IMR-90 (cell line): ENCODE data around the gene DISC1. TPM values are rescaled to one million over a fixed set of nuclear protein-coding genes. Genes with fewer than 3 reads are reported as not detected.
A peak's percentile ranks its signal among the peaks of the same experiment; 100 is the strongest.

ENCODE experiments used
- ATAC-seq: fragments of 200-7000 bp; cut with Tn5 transposase; 2 replicates; pipeline ENCODE4 v1.9.1; 2020; ENCODE audit warnings: low read depth, mild to moderate bottlenecking, moderate library complexity
- BruUV-seq: library from RNA; stranded (reverse); fragments of 400-500 nt; replicated peaks from 2 replicates; lab custom pipeline; 2021; lab: Mats Ljungman, UMichigan
- CTCF ChIA-PET: fragments of 300-600 bp; formaldehyde crosslinking; extraction: SDS; loops from one replicate; lab custom pipeline; 2021; ENCODE audit warnings: antibody characterized with exemption; lab: Yijun Ruan, JAX
- POLR2A ChIA-PET: fragments of 300-600 bp; sonication (Branson Sonifier 250); formaldehyde crosslinking; loops from one replicate; lab custom pipeline; 2022; ENCODE audit warnings: antibody characterized with exemption; ENCODE audit not compliant: unreplicated experiment; lab: Charles Lee
- DNase-seq: peaks from one replicate; pipeline ENCODE4 v3.0.0; 2013
- H2AFZ ChIP-seq: replicated peaks from 2 replicates; pipeline ENCODE3; 2013; ENCODE audit warnings: low read length, mild to moderate bottlenecking; ENCODE audit not compliant: poor library complexity
- H2AK5ac ChIP-seq: 2 replicates; pipeline ENCODE4 v1.6.1; 2013; ENCODE audit warnings: low read depth, low read length, inconsistent platforms
- H2AK9ac ChIP-seq: replicated peaks from 2 replicates; pipeline ENCODE3; 2013; ENCODE audit warnings: mild to moderate bottlenecking, low read depth, low read length, moderate library complexity; ENCODE audit not compliant: poor library complexity
- H2BK120ac ChIP-seq: 2 replicates; pipeline ENCODE4 v1.6.1; 2013; ENCODE audit warnings: low read depth, low read length, inconsistent platforms
- H2BK15ac ChIP-seq: 3 replicates; pipeline ENCODE4 v1.6.1; 2013; ENCODE audit warnings: low read depth, low read length, inconsistent platforms
- H2BK20ac ChIP-seq: 2 replicates; pipeline ENCODE4 v1.6.1; 2013; ENCODE audit warnings: low read depth, mild to moderate bottlenecking, inconsistent platforms, low read length, moderate library complexity
- H2BK5ac ChIP-seq: 2 replicates; pipeline ENCODE4 v1.6.1; 2013; ENCODE audit warnings: mild to moderate bottlenecking, low read depth, low read length, inconsistent platforms; ENCODE audit not compliant: poor library complexity, severe bottlenecking
- H3K14ac ChIP-seq: replicated peaks from 2 replicates; pipeline ENCODE4 v1.6.1; 2013; ENCODE audit warnings: low read depth, low read length, inconsistent platforms
- H3K18ac ChIP-seq: 2 replicates; pipeline ENCODE4 v1.6.1; 2013; ENCODE audit warnings: low read depth, low read length, control low read depth
- H3K23ac ChIP-seq: 2 replicates; pipeline ENCODE4 v1.6.1; 2013; ENCODE audit warnings: low read depth, low read length, inconsistent platforms
- H3K27ac ChIP-seq: 2 replicates; pipeline ENCODE4 v1.5.1; 2013; ENCODE audit warnings: mild to moderate bottlenecking, control low read depth, low read length; ENCODE audit not compliant: insufficient read depth
- H3K27me3 ChIP-seq: 2 replicates; pipeline ENCODE4 v1.6.1; 2013; ENCODE audit warnings: low read length; ENCODE audit not compliant: control insufficient read depth, insufficient read depth
- H3K36me3 ChIP-seq: 2 replicates; pipeline ENCODE4 v1.6.1; 2013; ENCODE audit warnings: low read length, mixed read lengths; ENCODE audit not compliant: control insufficient read depth, insufficient read depth
- H3K4ac ChIP-seq: 2 replicates; pipeline ENCODE4 v1.6.1; 2013; ENCODE audit warnings: low read depth, low read length, inconsistent platforms
- H3K4me1 ChIP-seq: 2 replicates; pipeline ENCODE4 v1.6.1; 2013; ENCODE audit warnings: low read length, mixed read lengths; ENCODE audit not compliant: control insufficient read depth, insufficient read depth
- H3K4me2 ChIP-seq: 2 replicates; pipeline ENCODE4 v1.6.1; 2013; ENCODE audit warnings: low read depth, mild to moderate bottlenecking, control low read depth, low read length, moderate library complexity
- H3K4me3 ChIP-seq: 2 replicates; pipeline ENCODE4 v1.5.1; 2013; ENCODE audit warnings: low read depth, mild to moderate bottlenecking, control low read depth, low read length, moderate library complexity; ENCODE audit not compliant: insufficient read depth
- H3K56ac ChIP-seq: 2 replicates; pipeline ENCODE4 v1.6.1; 2013; ENCODE audit warnings: low read length, inconsistent platforms; ENCODE audit not compliant: insufficient read depth; ENCODE audit errors: extremely low read depth
- H3K79me1 ChIP-seq, 2 experiments: 2 replicates each; pipeline ENCODE4 v1.6.1; 2013; ENCODE audit warnings: low read length in 2 of 2, inconsistent platforms in 1 of 2, low read depth in 1 of 2
- H3K9ac ChIP-seq: 2 replicates; pipeline ENCODE4 v1.6.1; 2013; ENCODE audit warnings: low read depth, low read length, control low read depth
- H3K9me1 ChIP-seq: 2 replicates; pipeline ENCODE4 v1.6.1; 2013; ENCODE audit warnings: low read length, inconsistent platforms; ENCODE audit not compliant: insufficient read depth
- H3K9me3 ChIP-seq: 2 replicates; pipeline ENCODE4 v1.6.1; 2013; ENCODE audit warnings: low read length; ENCODE audit not compliant: control insufficient read depth, insufficient read depth
- H4K20me1 ChIP-seq: 2 replicates; pipeline ENCODE4 v1.6.1; 2013; ENCODE audit warnings: low read length, inconsistent platforms; ENCODE audit not compliant: insufficient read depth
- H4K5ac ChIP-seq: 2 replicates; pipeline ENCODE4 v1.6.1; 2013; ENCODE audit warnings: mild to moderate bottlenecking, low read depth, low read length, control low read depth
- H4K8ac ChIP-seq, 2 experiments: 2 replicates each; pipeline ENCODE4 v1.6.1; 2013; ENCODE audit warnings: low read depth in 2 of 2, low read length in 2 of 2, control low read depth in 1 of 2, inconsistent platforms in 1 of 2
- H4K91ac ChIP-seq: 2 replicates; pipeline ENCODE4 v1.6.1; 2013; ENCODE audit warnings: low read depth, low read length, inconsistent platforms; ENCODE audit not compliant: insufficient read depth
- BHLHE40 ChIP-seq: fragments of 150-350 bp; IDR thresholded peaks from 2 replicates; pipeline ENCODE4 v1.6.1; 2016; ENCODE audit warnings: mild to moderate bottlenecking, low read depth, low read length
- WGBS, 2 experiments: methylation state at CpG; one replicate each; pipeline versions ENCODE4 v1.1.5 to v1.1.7; 2013; ENCODE audit warnings: missing lambda C conversion rate in 2 of 2; ENCODE audit not compliant: insufficient read length in 1 of 2; ENCODE audit errors: extremely low coverage in 2 of 2; 5-methylcytosine and 5-hydroxymethylcytosine counted together
- dilution Hi-C: fragments of 300-500 bp; cut with HindIII; formaldehyde crosslinking; loops from one replicate; pipeline ENCODE4 v1.14.3; 2018; ENCODE audit warnings: low sequenced_read_pairs; ENCODE audit not compliant: unreplicated experiment
- in situ Hi-C: fragments of 300-500 bp; cut with MboI; formaldehyde crosslinking; loops from 3 replicates; pipeline ENCODE4 v1.14.3; 2019; ENCODE audit warnings: low sequenced_read_pairs, inconsistent platforms, mixed read lengths
- intact Hi-C: fragments of 100-400 bp; cut with micrococcal nuclease; formaldehyde crosslinking; loops from 2 replicates; pipeline ENCODE4 v1.10.0; 2022
- polyA plus RNA-seq, 3 experiments: library from polyadenylated mRNA; depleted of rRNA; stranded (reverse); fragments of >200 nt; gene quantifications; 2 replicates each; pipeline ENCODE4 v1.2.3, GENCODE V29; 2012; ENCODE audit warnings: low replicate concordance in 1 of 3
- total RNA-seq: library from RNA; depleted of rRNA; stranded (reverse); fragments of >200 nt; gene quantifications from 2 replicates; pipeline ENCODE4 v1.2.3, GENCODE V29; 2012
- TF ChIP-seq, protein P1 (sequence below): fragments of 150-350 bp; IDR thresholded peaks from 2 replicates; pipeline ENCODE4 v1.6.1; 2016; ENCODE audit warnings: low read depth, mild to moderate bottlenecking, low read length, moderate library complexity, borderline replicate concordance

Gene DISC1
- total and polyA plus RNA-seq, 2 of the 4 experiments (the other 2 are of a cell fraction), result 2.2 to 7.0 TPM

GRCh38 chr1:231631717-231632116 lies 5.1 kb downstream of the DISC1 start:
- CTCF ChIA-PET, result no interaction called here
- intact Hi-C loops, result no loop called here

More at GRCh38 chr1:231631717-231632116, 5.1 kb downstream of the DISC1 start:
- H3K79me1 ChIP-seq, result peaks cover 0 to 29% of the 10 kb centered on the region in 2 experiments; a peak in 3 of 4 replicates
- H3K14ac ChIP-seq, result no peak overlapping the region
- no peak overlapping the region for H3K56ac ChIP-seq
- dilution Hi-C loops (no loop called here), in situ Hi-C loops (no loop called here)
- H4K91ac ChIP-seq, result no peak overlapping the region
- H3K9me1 ChIP-seq, result peaks cover 11% of the 10 kb centered on the region
- no peak overlapping the region for H3K18ac ChIP-seq
- H4K8ac ChIP-seq, result no peak overlapping the region
- no peak overlapping the region for H2BK15ac ChIP-seq
- H4K5ac ChIP-seq, result no peak overlapping the region
- TF ChIP-seq, protein P1, sequence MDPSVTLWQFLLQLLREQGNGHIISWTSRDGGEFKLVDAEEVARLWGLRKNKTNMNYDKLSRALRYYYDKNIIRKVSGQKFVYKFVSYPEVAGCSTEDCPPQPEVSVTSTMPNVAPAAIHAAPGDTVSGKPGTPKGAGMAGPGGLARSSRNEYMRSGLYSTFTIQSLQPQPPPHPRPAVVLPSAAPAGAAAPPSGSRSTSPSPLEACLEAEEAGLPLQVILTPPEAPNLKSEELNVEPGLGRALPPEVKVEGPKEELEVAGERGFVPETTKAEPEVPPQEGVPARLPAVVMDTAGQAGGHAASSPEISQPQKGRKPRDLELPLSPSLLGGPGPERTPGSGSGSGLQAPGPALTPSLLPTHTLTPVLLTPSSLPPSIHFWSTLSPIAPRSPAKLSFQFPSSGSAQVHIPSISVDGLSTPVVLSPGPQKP, result no peak
- peak; percentile 70 for TF ChIP-seq BHLHE40
- H3K27ac ChIP-seq, result no peak overlapping the region
- H3K4me1 ChIP-seq, result peaks cover 7% of the 10 kb centered on the region
- H4K20me1 ChIP-seq, result no peaks in the 10 kb centered on the region; the same call in 1 of the 2 replicates
- no peak overlapping the region for H3K4me3 ChIP-seq
- H2BK120ac ChIP-seq, result no peak overlapping the region
- no peak overlapping the region; the same call in 1 of the 2 replicates for H2BK20ac ChIP-seq
- no peak overlapping the region for H2AK5ac ChIP-seq
- H2AFZ ChIP-seq, result no peak overlapping the region
- H3K27me3 ChIP-seq, result no peaks in the 10 kb centered on the region
- BruUV-seq, result no TSS peak
- H2AK9ac ChIP-seq, result no peak overlapping the region
- no peak overlapping the region for H2BK5ac ChIP-seq
- no peak overlapping the region for H3K9ac ChIP-seq
- DNase-seq (peak; percentile 27), ATAC-seq (no peak)
- no peaks in the 10 kb centered on the region for H3K36me3 ChIP-seq
- no peak overlapping the region for H3K4ac ChIP-seq
- 100% methylated on average over 1 of the region's 4 CpGs; no CpG with 5 or more reads in 1 of the 2 experiments for WGBS, 2 experiments
- H3K9me3 ChIP-seq, result no peaks in the 10 kb centered on the region
- POLR2A ChIA-PET, result no interaction called here
- no peak overlapping the region for H3K23ac ChIP-seq
- no peak overlapping the region for H3K4me2 ChIP-seq
